Right lobe of liver (tissue), 6 donors: Measurements from ENCODE around the gene MTMR11. TPM values are rescaled to one million over a fixed set of nuclear protein-coding genes. Genes with fewer than 3 reads are reported as not detected.

ENCODE experiments used
- ATAC-seq, 4 donors: fragments of 200-7000 bp; cut with Tn5 transposase; one replicate each; pipeline ENCODE4 v1.9.1; 2020; ENCODE audit warnings: mild to moderate bottlenecking in 4 of 4, moderate library complexity in 4 of 4
- DNase-seq, 3 donors: peaks; one replicate each; pipeline ENCODE4 v3.0.0-alpha.2; 2020
- H3K27ac ChIP-seq, 3 donors: fragments of 200-600 bp; one replicate each; pipeline ENCODE4 v1.8.0; 2022
- H3K27me3 ChIP-seq, 2 donors: fragments of 200-600 bp; one replicate each; pipeline ENCODE4 v1.8.0; 2022
- H3K36me3 ChIP-seq, 4 donors: fragments of 200-600 bp; sonication (generic) in 1 of 4; one replicate each; pipeline versions ENCODE4 v1.5.1 to v1.8.0; 2017 to 2022; ENCODE audit warnings: control low read depth in 1 of 4
- H3K4me1 ChIP-seq, 4 donors: fragments of 200-600 bp; sonication (generic) in 1 of 4; one replicate each; pipeline versions ENCODE4 v1.5.1 to v1.8.0; 2017 to 2022; ENCODE audit warnings: control low read depth in 1 of 4
- H3K4me3 ChIP-seq, 3 donors: fragments of 200-600 bp; one replicate each; pipeline ENCODE4 v1.8.0; 2022
- H3K9me3 ChIP-seq, 4 donors: fragments of 200-600 bp; sonication (generic) in 1 of 4; one replicate each; pipeline versions ENCODE4 v1.5.1 to v1.8.0; 2017 to 2022; ENCODE audit warnings: control low read depth in 1 of 4
- POLR2A ChIP-seq: fragments of 450-650 bp; IDR thresholded peaks from one replicate; pipeline ENCODE4 v1.6.1; 2017; ENCODE audit warnings: antibody characterized with exemption, mild to moderate bottlenecking
- WGBS: methylation state at CpG from one replicate; pipeline ENCODE4 v1.1.6; 2018; ENCODE audit warnings: low coverage, low lambda C conversion rate; ENCODE audit not compliant: insufficient coverage; ENCODE audit errors: missing lambda C conversion rate; 5-methylcytosine and 5-hydroxymethylcytosine counted together
- intact Hi-C, 2 donors: fragments of 100-400 bp; cut with DNase I; formaldehyde crosslinking; loops; one replicate each; pipeline versions ENCODE4 v1.11.2 to v1.14.1; 2022
- total RNA-seq, 6 experiments: library from RNA; depleted of rRNA in 2 of 6; stranded (reverse); fragments of >200 nt in 2 of 6; fragmentation: NEBNext Ultra II Directional in 3 of 6; extraction: Animal tissue kit (Norgen Biotek cat#: 25700) in 3 of 6; gene quantifications; one replicate each; pipeline versions ENCODE4 v1.1.0 to v1.2.4, GENCODE V29; 2016 to 2023
- TF ChIP-seq, protein P1 (sequence below), 4 donors: fragments of 200-600 bp in 3 of 4; fragments of 450-650 bp in 1 of 4; IDR thresholded peaks; one replicate each; pipeline versions ENCODE4 v1.5.1 to v1.8.0; 2016 to 2022; ENCODE audit warnings: antibody characterized with exemption in 4 of 4, mild to moderate bottlenecking in 2 of 4
- donor health status: DM: no; HTN: yes; CAD: no.
- donor health status: DM: no; HTN: no; CAD: no.
- donor health status: DM: no; HTN: no; CAD: no.
- donor health status: DM: no; HTN: yes; CAD: no.
- donor health status: DM: no; HTN: yes; CAD: no.

Gene MTMR11
- total RNA-seq, 6 experiments from 2014 or later, result 0.97 to 7.1 (median 3.6) TPM

DNA sequence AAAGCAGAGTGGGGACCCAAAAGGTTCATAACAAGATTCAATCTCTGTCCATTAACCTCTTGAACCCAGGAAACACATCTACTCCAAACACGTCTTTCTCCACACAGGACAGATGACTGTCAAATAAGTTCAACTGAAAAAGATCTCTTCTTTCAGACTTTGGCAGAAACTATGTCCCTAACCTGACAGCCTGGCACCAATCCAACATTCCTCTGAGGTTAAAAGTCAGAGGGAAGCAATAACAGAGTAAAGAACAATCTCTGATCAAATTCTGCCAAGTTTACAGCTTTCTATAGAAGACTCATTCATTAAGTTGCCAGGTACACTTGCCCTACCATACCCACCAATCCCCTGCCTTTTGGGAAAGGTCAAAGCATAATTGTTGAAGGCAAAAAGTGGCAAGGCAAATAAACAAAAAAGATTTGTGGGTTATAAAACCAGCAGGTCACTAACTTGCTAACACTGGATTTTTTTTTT is 41.9 kb upstream of the MTMR11 start:
- peak overlapping the region in 2 of 3 donors; percentile 33 to 35 for H3K27ac ChIP-seq
- H3K27me3 ChIP-seq, result no peaks in the 10 kb centered on the region
- intact Hi-C loops, result loop anchor here in 1 of 2 donors (10.0 kb wide), 1 partner anchor 66 kb away; no protein-coding TSS in a partner anchor
- DNase-seq (peak in 2 of 3 donors; percentile 48 to 84), ATAC-seq (peak; percentile 82 to 88 (median 85))
- TF ChIP-seq, protein P1, sequence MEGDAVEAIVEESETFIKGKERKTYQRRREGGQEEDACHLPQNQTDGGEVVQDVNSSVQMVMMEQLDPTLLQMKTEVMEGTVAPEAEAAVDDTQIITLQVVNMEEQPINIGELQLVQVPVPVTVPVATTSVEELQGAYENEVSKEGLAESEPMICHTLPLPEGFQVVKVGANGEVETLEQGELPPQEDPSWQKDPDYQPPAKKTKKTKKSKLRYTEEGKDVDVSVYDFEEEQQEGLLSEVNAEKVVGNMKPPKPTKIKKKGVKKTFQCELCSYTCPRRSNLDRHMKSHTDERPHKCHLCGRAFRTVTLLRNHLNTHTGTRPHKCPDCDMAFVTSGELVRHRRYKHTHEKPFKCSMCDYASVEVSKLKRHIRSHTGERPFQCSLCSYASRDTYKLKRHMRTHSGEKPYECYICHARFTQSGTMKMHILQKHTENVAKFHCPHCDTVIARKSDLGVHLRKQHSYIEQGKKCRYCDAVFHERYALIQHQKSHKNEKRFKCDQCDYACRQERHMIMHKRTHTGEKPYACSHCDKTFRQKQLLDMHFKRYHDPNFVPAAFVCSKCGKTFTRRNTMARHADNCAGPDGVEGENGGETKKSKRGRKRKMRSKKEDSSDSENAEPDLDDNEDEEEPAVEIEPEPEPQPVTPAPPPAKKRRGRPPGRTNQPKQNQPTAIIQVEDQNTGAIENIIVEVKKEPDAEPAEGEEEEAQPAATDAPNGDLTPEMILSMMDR (IDR thresholded peaks at IDR 0.05), result no peak
- no peak for TF ChIP-seq POLR2A
- no peaks in the 10 kb centered on the region for H3K9me3 ChIP-seq
- peaks cover 0 to 25% (median 9%) of the 10 kb centered on the region in 4 donors for H3K4me1 ChIP-seq
- H3K4me3 ChIP-seq, result no peak overlapping the region
- H3K36me3 ChIP-seq, result peaks cover 0 to 26% (median 5%) of the 10 kb centered on the region in 4 donors
- WGBS, result 10% methylated on average over 1 of the region's 1 CpG

DNA sequence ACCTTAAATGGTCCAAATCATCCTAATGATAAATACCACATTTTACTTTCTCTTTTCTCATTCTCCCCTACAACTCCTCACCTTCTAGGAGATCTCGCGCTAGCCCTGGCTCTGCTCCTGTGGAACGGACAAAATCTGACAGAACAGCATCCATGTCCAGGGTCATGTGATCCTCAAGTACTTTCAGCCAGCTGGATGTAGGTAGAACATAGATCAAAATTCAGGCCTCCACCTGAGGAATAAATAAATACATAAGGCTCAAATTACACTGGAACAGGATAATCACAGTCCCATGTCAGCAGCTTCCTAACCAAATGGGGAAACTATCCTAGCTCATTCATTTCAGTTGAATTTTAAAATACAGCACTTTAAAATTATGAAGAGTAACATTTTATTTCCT is 40.7 kb upstream of the MTMR11 start:
- Histone ChIP-seq H3K9me3 (no peaks in the 10 kb centered on the region), H3K4me3 (no peak overlapping the region), H3K27me3 (no peaks in the 10 kb centered on the region), H3K36me3 (peaks cover 0 to 30% (median 7%) of the 10 kb centered on the region in 4 donors), H3K4me1 (peaks cover 0 to 25% (median 9%) of the 10 kb centered on the region in 4 donors), H3K27ac (peak overlapping the region in 1 of 3 donors; percentile 33)
- intact Hi-C loops, result loop anchor here in 1 of 2 donors (10.0 kb wide), 1 partner anchor 67 kb away; no protein-coding TSS in a partner anchor
- ATAC-seq (no peak), DNase-seq (no peak)
- TF ChIP-seq, protein P1 (IDR thresholded peaks at IDR 0.05), result no peak
- TF ChIP-seq POLR2A, result no peak
- WGBS, result 95% methylated on average over 3 of the region's 3 CpGs

DNA sequence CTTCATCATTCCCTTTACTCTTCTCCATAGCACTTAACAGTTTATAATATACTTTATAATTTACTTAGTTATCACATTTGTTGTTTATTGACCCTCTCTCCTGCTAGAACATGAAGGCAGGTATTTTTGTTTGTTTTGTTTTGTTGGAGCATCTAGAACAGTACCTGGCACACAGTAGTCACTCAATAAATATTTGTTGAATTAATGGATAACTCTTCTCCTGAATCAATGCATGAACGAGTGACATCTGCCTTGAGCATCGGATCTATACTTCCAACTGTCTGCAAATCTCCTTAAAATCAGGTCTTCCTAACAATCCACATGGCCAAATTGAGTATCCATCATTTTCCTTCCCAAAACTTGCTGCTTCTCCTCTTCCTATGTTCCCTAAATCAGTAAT is 35.9 kb upstream of the MTMR11 start:
- ATAC-seq (peak in 2 of 4 donors; percentile 38 to 52), DNase-seq (no peak)
- H3K4me3 ChIP-seq, result no peak overlapping the region
- no peak for TF ChIP-seq POLR2A
- TF ChIP-seq, protein P1 (IDR thresholded peaks at IDR 0.05), result no peak
- peaks cover 0 to 1% (median 0%) of the 10 kb centered on the region in 4 donors for H3K4me1 ChIP-seq
- H3K27me3 ChIP-seq, result no peaks in the 10 kb centered on the region
- WGBS, result 17% methylated on average over 2 of the region's 2 CpGs
- no peak overlapping the region for H3K27ac ChIP-seq
- no peaks in the 10 kb centered on the region for H3K9me3 ChIP-seq
- intact Hi-C loops, result loop anchor here in 1 of 2 donors (10.0 kb wide), 1 partner anchor 72 kb away; no protein-coding TSS in a partner anchor
- peaks cover 0 to 58% (median 20%) of the 10 kb centered on the region in 4 donors for H3K36me3 ChIP-seq

DNA sequence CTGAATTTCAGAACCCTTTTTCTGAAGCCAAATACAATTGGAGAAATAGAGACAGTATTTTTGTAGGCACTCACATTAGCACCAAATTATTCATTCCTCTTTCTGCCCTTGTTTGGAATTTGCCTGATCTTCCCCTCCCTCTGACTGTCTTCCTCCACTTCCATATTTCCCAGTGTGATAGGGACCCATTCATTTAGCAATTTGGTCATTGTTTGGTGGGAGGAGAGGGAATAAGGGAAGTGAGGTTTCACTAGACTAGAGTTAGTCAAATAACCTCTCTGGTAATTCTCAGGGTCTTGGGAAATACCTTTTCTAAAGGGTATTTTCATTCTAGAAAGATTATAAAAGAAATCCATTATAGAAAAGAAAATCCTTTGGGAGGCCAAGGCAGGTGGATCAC is 31.0 kb upstream of the MTMR11 start:
- no peaks in the 10 kb centered on the region for H3K27me3 ChIP-seq
- H3K4me1 ChIP-seq, result peaks cover 0 to 33% (median 3%) of the 10 kb centered on the region in 4 donors
- H3K27ac ChIP-seq, result no peak overlapping the region
- no peak for DNase-seq
- no peak overlapping the region for H3K4me3 ChIP-seq
- H3K9me3 ChIP-seq, result no peaks in the 10 kb centered on the region
- no peak for ATAC-seq
- intact Hi-C loops, result loop anchor here in 1 of 2 donors (10.0 kb wide), 1 partner anchor 87 kb away; no protein-coding TSS in a partner anchor
- TF ChIP-seq, protein P1 (IDR thresholded peaks at IDR 0.05), result no peak
- TF ChIP-seq POLR2A, result no peak
- peaks cover 0 to 42% (median 22%) of the 10 kb centered on the region in 4 donors for H3K36me3 ChIP-seq
